ENCODE data around the gene HBS1L. TPM values are rescaled to one million over a fixed set of nuclear protein-coding genes. Genes with fewer than 3 reads are reported as not detected.

HBS1L gene
- total and polyA plus RNA-seq, 4 donors = 32.7 to 89.0 (median 52.2) TPM

GRCh38 chr6:134956032-134956431, 98.6 kb downstream of the HBS1L start:
- no peaks in the 10 kb centered on the region for H3K9me3 ChIP-seq (ENCODE audit: control insufficient read depth in 4 of 4, low read length in 3 of 4)
- peaks cover 3 to 17% (median 11%) of the 10 kb centered on the region in 4 donors for H3K4me1 ChIP-seq (ENCODE audit: control insufficient read depth in 4 of 4, insufficient read depth in 4 of 4, low read length in 3 of 4)
- TF ChIP-seq RAD21 (IDR thresholded peaks at IDR 0.05) (no peak), CTCF (IDR thresholded peaks at IDR 0.05; ENCODE audit: low read depth, low read length, missing input control) (no peak), JUND (IDR thresholded peaks at IDR 0.05) (no peak), HNF4G (IDR thresholded peaks at IDR 0.05) (no peak), FOXA2 (IDR thresholded peaks at IDR 0.05) (no peak), NR2F2 (IDR thresholded peaks at IDR 0.05) (no peak), RXRA (IDR thresholded peaks at IDR 0.05) (no peak), FOXA1 (IDR thresholded peaks at IDR 0.05) (no peak), GABPA (IDR thresholded peaks at IDR 0.05 in 1 of 2, conservative IDR thresholded peaks at IDR 0.05 in 1 of 2) (no peak), HNF4A (conservative IDR thresholded peaks at IDR 0.05) (no peak), REST (IDR thresholded peaks at IDR 0.05) (no peak), SP1 (IDR thresholded peaks at IDR 0.05) (no peak), EGR1 (IDR thresholded peaks at IDR 0.05; ENCODE audit: low read depth in 2 of 2) (no peak), MAX (IDR thresholded peaks at IDR 0.05) (no peak)
- TF ChIP-seq, protein P1, sequence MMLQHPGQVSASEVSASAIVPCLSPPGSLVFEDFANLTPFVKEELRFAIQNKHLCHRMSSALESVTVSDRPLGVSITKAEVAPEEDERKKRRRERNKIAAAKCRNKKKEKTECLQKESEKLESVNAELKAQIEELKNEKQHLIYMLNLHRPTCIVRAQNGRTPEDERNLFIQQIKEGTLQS (IDR thresholded peaks at IDR 0.05) = no peak
- TF ChIP-seq, protein P2, sequence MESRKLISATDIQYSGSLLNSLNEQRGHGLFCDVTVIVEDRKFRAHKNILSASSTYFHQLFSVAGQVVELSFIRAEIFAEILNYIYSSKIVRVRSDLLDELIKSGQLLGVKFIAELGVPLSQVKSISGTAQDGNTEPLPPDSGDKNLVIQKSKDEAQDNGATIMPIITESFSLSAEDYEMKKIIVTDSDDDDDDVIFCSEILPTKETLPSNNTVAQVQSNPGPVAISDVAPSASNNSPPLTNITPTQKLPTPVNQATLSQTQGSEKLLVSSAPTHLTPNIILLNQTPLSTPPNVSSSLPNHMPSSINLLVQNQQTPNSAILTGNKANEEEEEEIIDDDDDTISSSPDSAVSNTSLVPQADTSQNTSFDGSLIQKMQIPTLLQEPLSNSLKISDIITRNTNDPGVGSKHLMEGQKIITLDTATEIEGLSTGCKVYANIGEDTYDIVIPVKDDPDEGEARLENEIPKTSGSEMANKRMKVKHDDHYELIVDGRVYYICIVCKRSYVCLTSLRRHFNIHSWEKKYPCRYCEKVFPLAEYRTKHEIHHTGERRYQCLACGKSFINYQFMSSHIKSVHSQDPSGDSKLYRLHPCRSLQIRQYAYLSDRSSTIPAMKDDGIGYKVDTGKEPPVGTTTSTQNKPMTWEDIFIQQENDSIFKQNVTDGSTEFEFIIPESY (IDR thresholded peaks at IDR 0.05) = no peak
- 97% methylated on average over 5 of the region's 5 CpGs for WGBS
- H3K27me3 ChIP-seq (ENCODE audit: control insufficient read depth in 4 of 4, insufficient read depth in 4 of 4, low read length in 3 of 4) = no peaks in the 10 kb centered on the region
- H3K9ac ChIP-seq (ENCODE audit: low read depth in 1 of 2, low read length in 2 of 2) = no peak overlapping the region
- H3K4me3 ChIP-seq (ENCODE audit: low read depth in 1 of 3, low read length in 3 of 3) = no peak overlapping the region
- peaks cover 0 to 7% (median 0%) of the 10 kb centered on the region in 4 donors for H3K36me3 ChIP-seq (ENCODE audit: control insufficient read depth in 4 of 4, insufficient read depth in 3 of 4, low read depth in 1 of 4, low read length in 3 of 4)
- no peak for DNase-seq (ENCODE audit: low spot score)
- H3K27ac ChIP-seq (ENCODE audit: low read depth in 1 of 2, low read length in 2 of 2) = no peak overlapping the region

Measured in liver (tissue), 9 donors.